ENCODE data around the gene INO80D.

INO80D gene

GRCh38 chr2:206084870-206085741, 868 bp downstream of the INO80D start:
- DNase-seq (ENCODE audit: low read depth, low spot score): no peak
- TF ChIP-seq, protein P1, sequence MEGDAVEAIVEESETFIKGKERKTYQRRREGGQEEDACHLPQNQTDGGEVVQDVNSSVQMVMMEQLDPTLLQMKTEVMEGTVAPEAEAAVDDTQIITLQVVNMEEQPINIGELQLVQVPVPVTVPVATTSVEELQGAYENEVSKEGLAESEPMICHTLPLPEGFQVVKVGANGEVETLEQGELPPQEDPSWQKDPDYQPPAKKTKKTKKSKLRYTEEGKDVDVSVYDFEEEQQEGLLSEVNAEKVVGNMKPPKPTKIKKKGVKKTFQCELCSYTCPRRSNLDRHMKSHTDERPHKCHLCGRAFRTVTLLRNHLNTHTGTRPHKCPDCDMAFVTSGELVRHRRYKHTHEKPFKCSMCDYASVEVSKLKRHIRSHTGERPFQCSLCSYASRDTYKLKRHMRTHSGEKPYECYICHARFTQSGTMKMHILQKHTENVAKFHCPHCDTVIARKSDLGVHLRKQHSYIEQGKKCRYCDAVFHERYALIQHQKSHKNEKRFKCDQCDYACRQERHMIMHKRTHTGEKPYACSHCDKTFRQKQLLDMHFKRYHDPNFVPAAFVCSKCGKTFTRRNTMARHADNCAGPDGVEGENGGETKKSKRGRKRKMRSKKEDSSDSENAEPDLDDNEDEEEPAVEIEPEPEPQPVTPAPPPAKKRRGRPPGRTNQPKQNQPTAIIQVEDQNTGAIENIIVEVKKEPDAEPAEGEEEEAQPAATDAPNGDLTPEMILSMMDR (IDR thresholded peaks at IDR 0.05; ENCODE audit: insufficient read depth, low read length, missing control alignments): no peak
- ChIA-PET CTCF (interaction anchor here (0.8 to 1.3 kb wide), 3 partner anchors 21 to 76 kb away, joined by 3 read pairs; no protein-coding TSS in a partner anchor), POLR2A (interaction anchor here (1.3 kb wide), 1 partner anchor 11 kb away, joined by 4 read pairs; no protein-coding TSS in a partner anchor)
- H3K4me3 ChIP-seq (ENCODE audit: low read depth, low read length): peak overlapping the region; percentile 72

DNA sequence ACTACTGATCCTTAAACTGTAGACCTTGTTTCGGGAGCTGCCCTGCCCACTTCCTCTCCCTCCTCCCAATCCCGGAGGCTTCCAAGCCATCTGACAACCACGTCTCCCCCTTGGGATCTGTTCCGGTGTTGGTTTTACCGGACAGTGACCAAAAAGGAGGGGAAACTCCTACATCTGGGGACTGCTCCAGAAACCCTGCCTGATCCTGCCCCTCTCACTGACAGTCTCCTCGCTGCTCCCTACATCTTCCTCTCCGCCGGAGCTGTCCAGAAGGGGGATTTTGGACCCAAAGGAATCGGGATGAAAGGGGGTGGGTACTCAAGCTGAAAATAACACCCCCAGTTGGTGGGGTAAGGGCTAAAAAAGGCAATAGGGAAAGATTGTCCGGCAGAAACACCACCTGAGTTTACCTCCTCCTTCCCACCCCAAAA, 1.5 kb downstream of the INO80D start:
- no peak for DNase-seq (ENCODE audit: low read depth, low spot score)
- POLR2A ChIA-PET: interaction anchor here (0.8 kb wide), 1 partner anchor 73 kb away, joined by 3 read pairs; no protein-coding TSS in a partner anchor
- H3K4me3 ChIP-seq (ENCODE audit: low read depth, low read length): peak overlapping the region; percentile 72
- CTCF ChIA-PET: interaction anchor here (0.8 to 0.9 kb wide), 2 partner anchors 10 to 77 kb away, joined by 3 read pairs; no protein-coding TSS in a partner anchor
- TF ChIP-seq, protein P1 (IDR thresholded peaks at IDR 0.05; ENCODE audit: insufficient read depth, low read length, missing control alignments): no peak

DNA sequence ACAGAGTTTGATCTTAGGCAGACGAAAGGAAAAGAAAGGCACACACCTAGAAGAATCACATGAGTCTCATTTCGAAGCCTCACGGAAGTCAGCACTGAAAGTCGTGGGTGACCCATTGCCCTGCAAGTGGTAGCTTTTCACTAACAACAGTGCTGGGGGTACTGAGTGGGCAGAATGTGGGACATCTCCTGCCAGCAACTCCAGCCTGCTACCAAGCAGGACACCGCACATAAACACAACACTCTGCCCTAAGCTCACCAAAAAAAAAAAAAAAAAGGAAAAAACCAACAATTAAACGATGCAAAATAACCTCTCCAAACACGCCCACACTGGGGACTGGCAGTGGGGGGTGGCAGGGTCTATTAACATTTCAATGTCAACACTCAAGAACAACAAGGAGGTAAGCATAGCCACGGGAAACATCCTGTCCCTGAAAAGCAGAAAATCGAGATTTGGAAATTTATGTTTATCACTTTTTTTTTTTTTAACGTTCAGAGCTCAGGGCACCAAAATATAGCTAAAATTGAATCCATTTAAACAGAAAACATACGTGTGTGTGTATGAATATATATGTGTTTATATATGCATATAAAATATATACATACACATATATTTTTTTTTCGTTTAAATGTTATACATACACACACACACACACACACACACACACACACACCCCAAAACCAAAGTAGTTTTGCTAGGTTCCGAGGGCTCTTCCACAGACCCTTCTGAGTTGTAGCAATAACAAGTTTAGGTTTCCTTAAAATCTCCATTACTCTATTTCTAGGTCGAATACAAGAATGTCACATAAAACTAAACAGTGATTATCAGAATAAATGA, 2.2 kb downstream of the INO80D start:
- H3K4me3 ChIP-seq (ENCODE audit: low read depth, low read length): peak overlapping the region; percentile 72
- no peak for DNase-seq (ENCODE audit: low read depth, low spot score)
- TF ChIP-seq, protein P1 (IDR thresholded peaks at IDR 0.05; ENCODE audit: insufficient read depth, low read length, missing control alignments): no peak
- ChIA-PET POLR2A (interaction anchor here (0.8 kb wide), 1 partner anchor 73 kb away, joined by 3 read pairs; no protein-coding TSS in a partner anchor), CTCF (interaction anchor here (0.9 kb wide), 1 partner anchor 11 kb away, joined by 3 read pairs; no protein-coding TSS in a partner anchor)

GRCh38 chr2:206082298-206082843, 3.6 kb downstream of the INO80D start:
- ChIA-PET CTCF (no interaction called here), POLR2A (no interaction called here)
- TF ChIP-seq, protein P1 (IDR thresholded peaks at IDR 0.05; ENCODE audit: insufficient read depth, low read length, missing control alignments): no peak
- H3K4me3 ChIP-seq (ENCODE audit: low read depth, low read length): no peak overlapping the region
- no peak for DNase-seq (ENCODE audit: low read depth, low spot score)

DNA sequence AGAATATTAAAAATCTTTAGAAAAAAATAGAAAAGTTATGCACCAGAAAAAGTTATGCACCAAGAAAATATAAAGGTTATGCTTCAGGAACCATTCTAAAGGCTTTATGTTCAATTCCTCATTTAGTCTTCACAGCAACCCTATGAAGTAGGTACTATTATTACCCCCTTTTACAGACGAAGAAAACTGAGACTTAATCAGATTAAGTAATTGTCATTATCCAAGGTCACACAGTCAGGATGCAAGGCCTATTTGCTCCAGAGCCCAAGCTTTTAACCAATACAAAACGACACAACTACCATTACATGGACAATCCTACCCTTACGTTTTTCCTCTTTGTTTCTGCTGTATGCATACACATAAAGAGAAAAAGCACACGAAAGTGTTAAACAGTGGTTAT, 5.0 kb downstream of the INO80D start:
- no peak overlapping the region for H3K4me3 ChIP-seq (ENCODE audit: low read depth, low read length)
- CTCF ChIA-PET: no interaction called here
- TF ChIP-seq, protein P1 (IDR thresholded peaks at IDR 0.05; ENCODE audit: insufficient read depth, low read length, missing control alignments): no peak
- POLR2A ChIA-PET: no interaction called here
- DNase-seq (ENCODE audit: low read depth, low spot score): no peak

Data from AG04449 (cell line).